Kidney epithelial cell (primary cell): ENCODE data around the gene TMEM145. TPM values are rescaled to one million over a fixed set of nuclear protein-coding genes. Genes with fewer than 3 reads are reported as not detected.

ENCODE experiments used
- DNase-seq: peaks from one replicate; pipeline ENCODE4 v3.0.0-alpha.2; 2010; ENCODE audit warnings: low read depth
- H3K27me3 ChIP-seq: 2 replicates; pipeline ENCODE4 v1.6.0; 2011; ENCODE audit warnings: low read length; ENCODE audit not compliant: control insufficient read depth, insufficient read depth
- H3K36me3 ChIP-seq: 2 replicates; pipeline ENCODE4 v1.5.1; 2011; ENCODE audit warnings: low read length; ENCODE audit not compliant: control insufficient read depth, insufficient read depth
- H3K4me3 ChIP-seq: 2 replicates; pipeline ENCODE4 v1.5.1; 2011; ENCODE audit warnings: low read depth, mild to moderate bottlenecking, control low read depth, low read length
- total RNA-seq: library from RNA; depleted of rRNA; stranded (reverse); fragments of >200 nt; gene quantifications from 2 replicates; pipeline ENCODE4 v1.2.3, GENCODE V29; 2015
- TF ChIP-seq, protein P1 (sequence below): IDR thresholded peaks from 2 replicates; pipeline ENCODE4 v1.5.1; 2011; ENCODE audit warnings: mild to moderate bottlenecking, moderate library complexity, low read length, control low read depth, inconsistent platforms; ENCODE audit not compliant: insufficient read depth, poor library complexity, severe bottlenecking

Gene TMEM145
- total RNA-seq, 1 donor from 2014 or later, result 0.54 TPM

DNA sequence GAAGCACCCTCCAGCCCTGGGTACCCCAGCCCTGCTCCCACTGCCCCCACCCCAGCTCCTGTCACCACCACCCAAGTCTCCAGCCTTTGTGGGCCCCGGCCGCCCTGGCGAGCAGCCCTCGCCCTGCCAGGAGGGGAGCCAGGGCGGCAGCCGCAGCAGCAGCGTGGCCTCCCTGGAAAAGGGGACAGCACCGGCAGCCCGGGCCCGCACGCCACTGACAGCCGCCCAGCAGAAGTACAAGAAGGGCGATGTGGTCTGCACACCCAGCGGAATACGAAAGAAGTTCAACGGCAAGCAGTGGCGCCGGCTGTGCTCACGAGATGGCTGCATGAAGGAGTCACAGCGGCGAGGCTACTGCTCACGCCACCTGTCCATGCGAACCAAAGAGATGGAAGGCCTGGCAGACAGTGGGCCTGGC lies 40.1 kb upstream of the TMEM145 start:
- H3K36me3 ChIP-seq, result peaks cover 1% of the 10 kb centered on the region
- H3K4me3 ChIP-seq, result no peak overlapping the region
- H3K27me3 ChIP-seq, result no peaks in the 10 kb centered on the region
- TF ChIP-seq, protein P1, sequence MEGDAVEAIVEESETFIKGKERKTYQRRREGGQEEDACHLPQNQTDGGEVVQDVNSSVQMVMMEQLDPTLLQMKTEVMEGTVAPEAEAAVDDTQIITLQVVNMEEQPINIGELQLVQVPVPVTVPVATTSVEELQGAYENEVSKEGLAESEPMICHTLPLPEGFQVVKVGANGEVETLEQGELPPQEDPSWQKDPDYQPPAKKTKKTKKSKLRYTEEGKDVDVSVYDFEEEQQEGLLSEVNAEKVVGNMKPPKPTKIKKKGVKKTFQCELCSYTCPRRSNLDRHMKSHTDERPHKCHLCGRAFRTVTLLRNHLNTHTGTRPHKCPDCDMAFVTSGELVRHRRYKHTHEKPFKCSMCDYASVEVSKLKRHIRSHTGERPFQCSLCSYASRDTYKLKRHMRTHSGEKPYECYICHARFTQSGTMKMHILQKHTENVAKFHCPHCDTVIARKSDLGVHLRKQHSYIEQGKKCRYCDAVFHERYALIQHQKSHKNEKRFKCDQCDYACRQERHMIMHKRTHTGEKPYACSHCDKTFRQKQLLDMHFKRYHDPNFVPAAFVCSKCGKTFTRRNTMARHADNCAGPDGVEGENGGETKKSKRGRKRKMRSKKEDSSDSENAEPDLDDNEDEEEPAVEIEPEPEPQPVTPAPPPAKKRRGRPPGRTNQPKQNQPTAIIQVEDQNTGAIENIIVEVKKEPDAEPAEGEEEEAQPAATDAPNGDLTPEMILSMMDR, result no peak
- DNase-seq, result no peak

DNA sequence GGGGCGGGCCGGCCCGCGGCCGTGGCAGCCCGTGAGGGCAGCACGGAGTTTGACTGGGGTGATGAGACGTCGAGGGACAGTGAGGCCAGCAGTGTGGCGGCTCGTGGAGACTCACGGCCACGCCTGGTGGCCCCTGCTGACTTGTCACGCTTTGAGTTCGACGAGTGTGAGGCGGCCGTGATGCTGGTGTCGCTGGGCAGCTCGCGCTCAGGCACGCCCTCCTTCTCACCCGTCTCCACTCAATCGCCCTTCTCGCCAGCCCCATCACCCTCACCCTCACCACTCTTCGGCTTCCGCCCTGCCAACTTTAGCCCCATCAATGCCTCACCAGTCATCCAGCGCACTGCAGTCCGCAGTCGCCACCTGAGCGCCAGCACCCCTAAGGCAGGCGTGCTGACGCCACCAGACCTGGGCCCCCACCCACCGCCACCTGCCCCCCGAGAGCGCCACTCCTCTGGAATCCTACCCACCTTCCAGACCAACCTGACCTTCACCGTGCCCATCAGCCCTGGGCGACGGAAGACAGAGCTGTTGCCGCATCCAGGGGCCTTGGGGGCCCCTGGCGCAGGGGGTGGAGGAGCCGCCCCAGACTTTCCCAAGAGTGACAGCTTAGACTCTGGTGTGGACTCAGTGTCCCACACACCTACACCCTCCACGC lies 39.6 kb upstream of the TMEM145 start:
- TF ChIP-seq, protein P1, result no peak
- no peak overlapping the region for H3K4me3 ChIP-seq
- DNase-seq, result no peak
- peaks cover 1% of the 10 kb centered on the region for H3K36me3 ChIP-seq
- H3K27me3 ChIP-seq, result no peaks in the 10 kb centered on the region

DNA sequence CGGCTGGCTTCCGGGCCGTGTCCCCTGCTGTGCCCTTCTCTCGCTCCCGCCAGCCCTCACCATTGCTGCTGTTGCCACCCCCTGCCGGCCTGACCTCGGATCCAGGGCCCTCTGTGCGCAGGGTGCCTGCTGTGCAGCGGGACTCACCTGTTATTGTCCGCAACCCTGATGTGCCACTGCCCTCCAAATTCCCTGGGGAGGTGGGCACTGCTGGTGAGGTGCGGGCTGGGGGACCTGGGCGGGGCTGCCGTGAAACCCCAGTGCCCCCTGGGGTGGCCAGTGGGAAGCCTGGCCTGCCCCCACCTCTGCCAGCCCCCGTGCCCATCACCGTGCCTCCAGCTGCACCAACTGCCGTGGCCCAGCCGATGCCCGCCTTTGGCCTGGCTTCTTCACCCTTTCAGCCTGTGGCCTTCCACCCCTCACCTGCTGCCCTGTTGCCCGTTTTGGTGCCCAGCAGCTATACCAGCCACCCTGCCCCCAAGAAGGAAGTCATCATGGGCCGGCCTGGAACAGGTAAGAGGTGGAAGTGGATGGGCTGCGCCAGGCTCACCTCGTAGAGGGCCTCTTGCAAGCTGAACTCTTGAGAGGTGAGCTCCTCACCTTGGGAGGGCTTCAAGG lies 38.9 kb upstream of the TMEM145 start:
- Histone ChIP-seq H3K27me3 (no peaks in the 10 kb centered on the region), H3K36me3 (peaks cover 1% of the 10 kb centered on the region), H3K4me3 (no peak overlapping the region)
- no peak for DNase-seq
- TF ChIP-seq, protein P1, result no peak

DNA sequence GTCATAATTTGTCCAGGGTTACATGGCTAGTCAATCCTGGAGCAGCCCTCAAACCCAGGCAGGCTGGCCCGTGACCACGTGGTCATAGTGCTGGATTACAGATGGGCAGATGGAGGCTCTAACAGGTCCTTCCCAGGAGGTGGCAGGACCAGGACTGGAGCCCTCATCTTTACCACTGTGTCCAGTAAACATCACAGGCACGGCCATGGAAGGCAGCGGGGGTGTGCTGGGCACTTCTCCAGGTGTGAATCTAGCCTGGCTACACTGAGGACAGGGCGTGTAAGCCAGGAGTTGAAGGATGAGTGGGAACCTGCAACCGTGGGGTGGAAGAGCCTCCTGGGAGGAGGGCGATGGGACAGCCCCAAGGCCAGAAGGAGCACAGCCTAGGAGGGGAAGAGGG lies 38.0 kb upstream of the TMEM145 start:
- no peak for DNase-seq
- Histone ChIP-seq H3K27me3 (no peaks in the 10 kb centered on the region), H3K36me3 (peaks cover 1% of the 10 kb centered on the region), H3K4me3 (no peak overlapping the region)
- TF ChIP-seq, protein P1, result no peak

DNA sequence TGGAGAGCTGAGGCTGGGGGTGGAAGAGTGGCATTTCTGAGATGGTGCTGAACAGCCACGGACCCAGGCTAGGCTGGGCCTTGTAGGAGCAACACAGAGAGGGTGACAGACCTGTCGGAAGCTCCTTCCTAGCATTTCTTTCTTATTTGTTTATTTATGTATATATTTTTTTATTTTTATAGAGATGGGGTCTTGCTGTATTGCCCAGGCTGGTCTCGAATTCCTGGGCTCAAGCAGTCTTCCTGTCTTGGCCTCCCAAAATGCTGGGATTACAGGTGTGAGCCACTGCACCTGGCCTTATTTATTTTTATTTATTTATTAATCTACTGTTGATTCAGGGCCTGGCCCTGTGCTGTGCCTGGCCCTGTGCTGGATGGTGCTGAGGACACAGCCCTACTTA lies 37.6 kb upstream of the TMEM145 start:
- no peaks in the 10 kb centered on the region for H3K27me3 ChIP-seq
- H3K36me3 ChIP-seq, result peaks cover 1% of the 10 kb centered on the region
- H3K4me3 ChIP-seq, result no peak overlapping the region
- no peak for DNase-seq
- TF ChIP-seq, protein P1, result no peak

DNA sequence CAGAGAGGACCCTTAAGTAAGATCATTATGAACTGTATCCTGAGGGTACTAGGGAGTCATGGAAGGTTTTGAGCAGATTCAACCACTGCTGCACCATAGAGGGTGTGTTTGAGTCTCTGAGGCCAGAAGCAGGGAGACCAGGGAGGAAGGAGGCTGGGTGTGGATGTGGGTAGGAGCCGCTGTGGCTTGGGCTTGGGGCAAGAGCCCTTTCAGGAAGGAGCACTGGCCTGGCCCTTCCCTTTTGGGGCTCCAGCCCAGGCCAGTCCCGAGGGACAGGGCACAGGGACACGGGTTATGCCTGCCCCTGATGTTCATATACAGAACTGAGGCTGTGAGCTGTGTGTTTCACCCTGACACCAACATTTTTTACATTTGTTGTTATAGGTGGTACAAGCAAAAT lies 36.8 kb upstream of the TMEM145 start:
- TF ChIP-seq, protein P1, result no peak
- no peak for DNase-seq
- peaks cover 1% of the 10 kb centered on the region for H3K36me3 ChIP-seq

More for the DNA sequence above, 36.8 kb upstream of the TMEM145 start:
- Histone ChIP-seq H3K27me3 (no peaks in the 10 kb centered on the region), H3K4me3 (no peak overlapping the region)
